NCI-H2107 treated with DMSO at 0.1 percent for 48 hours (cell line): Measurements from ENCODE around the gene ZNF697.
A peak's percentile ranks its signal among the peaks of the same experiment; 100 is the strongest.
"Not testable (repeated sequence)": the region's sequence is repeated elsewhere in the genome, so short reads cannot be mapped to it uniquely, and the experiment has no call there.

Experiments
- DNase-seq: peaks from one replicate; lab custom pipeline; 2025; ENCODE audit not compliant: unreplicated experiment; lab: John Stamatoyannopoulos, UW

ZNF697 gene

GRCh38 chr1:119603695-119604094 is 44.4 kb downstream of the ZNF697 start:
- no peak for DNase-seq

GRCh38 chr1:119603241-119603640 is 44.8 kb downstream of the ZNF697 start:
- not testable (repeated sequence) for DNase-seq

GRCh38 chr1:119602789-119603188 is 45.3 kb downstream of the ZNF697 start:
- not testable (repeated sequence) for DNase-seq

GRCh38 chr1:119602169-119602568 is 45.9 kb downstream of the ZNF697 start:
- no peak for DNase-seq

- no peak for DNase-seq
These were observed 47.1 kb downstream of the ZNF697 start for GRCh38 chr1:119600976-119601375.

GRCh38 chr1:119600561-119600960 is 47.5 kb downstream of the ZNF697 start:
- no peak for DNase-seq

GRCh38 chr1:119595606-119596005 is 52.5 kb downstream of the ZNF697 start:
- no peak for DNase-seq

- DNase-seq, result no peak
These were observed 52.9 kb downstream of the ZNF697 start for GRCh38 chr1:119595168-119595567.

- DNase-seq, result no peak
These were observed 53.7 kb downstream of the ZNF697 start for GRCh38 chr1:119594376-119594775.

- no peak for DNase-seq
These were observed 54.3 kb downstream of the ZNF697 start for GRCh38 chr1:119593805-119594204.

GRCh38 chr1:119590393-119590792 is 57.7 kb downstream of the ZNF697 start:
- no peak for DNase-seq

- DNase-seq, result no peak
These were observed 59.4 kb downstream of the ZNF697 start for GRCh38 chr1:119588621-119589020.

- DNase-seq, result peak; percentile 51
These were observed 60.7 kb downstream of the ZNF697 start for GRCh38 chr1:119587341-119587740.

- not testable (repeated sequence) for DNase-seq
These were observed 62.3 kb downstream of the ZNF697 start for GRCh38 chr1:119585801-119586200.

- peak; percentile 16 for DNase-seq
These were observed 65.3 kb downstream of the ZNF697 start for GRCh38 chr1:119582801-119583200.

- not testable (repeated sequence) for DNase-seq
These were observed 67.0 kb downstream of the ZNF697 start for GRCh38 chr1:119581076-119581475.

GRCh38 chr1:119573886-119574285 is 74.2 kb downstream of the ZNF697 start:
- DNase-seq, result no peak

GRCh38 chr1:119569930-119570622 is 78.0 kb downstream of the ZNF697 start:
- DNase-seq, result not testable (repeated sequence)
